GM10266 (cell line): ENCODE results near the gene MAJIN.
A peak's percentile ranks its signal among the peaks of the same experiment; 100 is the strongest.
"Not testable (repeated sequence)": the region's sequence is repeated elsewhere in the genome, so short reads cannot be mapped to it uniquely, and the experiment has no call there.

Experiments used
- DNase-seq: peaks from one replicate; pipeline ENCODE4 v3.0.0; 2012; ENCODE audit errors: extremely low spot score
- TF ChIP-seq, protein P1 (sequence below): IDR thresholded peaks from 2 replicates; pipeline ENCODE4 v1.5.1; 2012; ENCODE audit warnings: mild to moderate bottlenecking, low read depth; ENCODE audit not compliant: control insufficient read depth, insufficient read depth; ENCODE audit errors: missing control alignments

MAJIN gene

GRCh38 chr11:65013888-65014725 is 42.2 kb upstream of the MAJIN start, which contains the start of gene ARL2:
Gene ARL2, plus strand, starts transcription at chr11:65014160. Its CDS starts 48 bp downstream, at chr11:65014208.
- peak; percentile 97 for DNase-seq
- TF ChIP-seq, protein P1, sequence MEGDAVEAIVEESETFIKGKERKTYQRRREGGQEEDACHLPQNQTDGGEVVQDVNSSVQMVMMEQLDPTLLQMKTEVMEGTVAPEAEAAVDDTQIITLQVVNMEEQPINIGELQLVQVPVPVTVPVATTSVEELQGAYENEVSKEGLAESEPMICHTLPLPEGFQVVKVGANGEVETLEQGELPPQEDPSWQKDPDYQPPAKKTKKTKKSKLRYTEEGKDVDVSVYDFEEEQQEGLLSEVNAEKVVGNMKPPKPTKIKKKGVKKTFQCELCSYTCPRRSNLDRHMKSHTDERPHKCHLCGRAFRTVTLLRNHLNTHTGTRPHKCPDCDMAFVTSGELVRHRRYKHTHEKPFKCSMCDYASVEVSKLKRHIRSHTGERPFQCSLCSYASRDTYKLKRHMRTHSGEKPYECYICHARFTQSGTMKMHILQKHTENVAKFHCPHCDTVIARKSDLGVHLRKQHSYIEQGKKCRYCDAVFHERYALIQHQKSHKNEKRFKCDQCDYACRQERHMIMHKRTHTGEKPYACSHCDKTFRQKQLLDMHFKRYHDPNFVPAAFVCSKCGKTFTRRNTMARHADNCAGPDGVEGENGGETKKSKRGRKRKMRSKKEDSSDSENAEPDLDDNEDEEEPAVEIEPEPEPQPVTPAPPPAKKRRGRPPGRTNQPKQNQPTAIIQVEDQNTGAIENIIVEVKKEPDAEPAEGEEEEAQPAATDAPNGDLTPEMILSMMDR = peak; percentile 85

DNA sequence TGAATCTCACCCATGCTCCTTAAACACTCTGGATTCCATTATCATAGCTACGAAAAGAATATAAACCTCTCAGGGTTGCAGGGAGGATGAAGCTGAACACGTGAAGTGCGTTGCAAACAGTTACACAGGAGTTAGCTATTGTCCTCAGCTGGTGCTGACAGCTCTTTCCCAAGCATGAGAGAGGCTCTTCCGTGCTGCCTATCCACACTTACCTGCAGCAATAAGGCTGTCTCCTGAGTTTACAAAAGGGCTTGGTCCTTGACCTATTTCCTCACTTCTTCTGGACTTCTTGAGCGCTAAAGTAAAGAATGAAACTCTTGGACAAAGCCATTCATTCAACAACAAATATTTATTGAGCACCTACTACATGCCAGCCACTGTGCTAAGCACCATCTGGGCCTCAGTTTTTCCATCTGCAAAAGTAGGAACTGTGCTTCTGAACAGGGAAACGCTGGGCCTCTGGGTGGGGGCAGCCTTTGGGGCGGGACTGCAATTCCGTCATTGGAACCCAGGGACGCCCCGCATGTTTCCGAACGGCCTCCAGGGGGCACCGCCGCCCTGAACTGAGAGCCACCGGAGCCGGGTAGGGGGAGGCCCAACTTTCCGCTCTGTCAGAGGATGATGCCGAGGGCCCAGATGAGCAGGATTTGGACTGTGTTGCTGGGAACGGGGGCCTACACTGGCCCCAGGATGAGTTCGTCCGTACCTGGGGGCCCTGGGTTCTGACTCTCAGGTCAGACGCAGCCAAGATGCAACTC is 41.4 kb upstream of the MAJIN start:
- DNase-seq = peak; percentile 96
- TF ChIP-seq, protein P1 = peak; percentile 93

GRCh38 chr11:65008873-65009272 is 37.0 kb upstream of the MAJIN start:
- no peak for DNase-seq
- TF ChIP-seq, protein P1 = no peak

GRCh38 chr11:65008016-65008415 is 36.1 kb upstream of the MAJIN start:
- TF ChIP-seq, protein P1 = no peak

GRCh38 chr11:65003968-65004367 is 32.1 kb upstream of the MAJIN start:
- not testable (repeated sequence) for DNase-seq

More at GRCh38 chr11:65008016-65008415, 36.1 kb upstream of the MAJIN start:
- DNase-seq = no peak

DNA sequence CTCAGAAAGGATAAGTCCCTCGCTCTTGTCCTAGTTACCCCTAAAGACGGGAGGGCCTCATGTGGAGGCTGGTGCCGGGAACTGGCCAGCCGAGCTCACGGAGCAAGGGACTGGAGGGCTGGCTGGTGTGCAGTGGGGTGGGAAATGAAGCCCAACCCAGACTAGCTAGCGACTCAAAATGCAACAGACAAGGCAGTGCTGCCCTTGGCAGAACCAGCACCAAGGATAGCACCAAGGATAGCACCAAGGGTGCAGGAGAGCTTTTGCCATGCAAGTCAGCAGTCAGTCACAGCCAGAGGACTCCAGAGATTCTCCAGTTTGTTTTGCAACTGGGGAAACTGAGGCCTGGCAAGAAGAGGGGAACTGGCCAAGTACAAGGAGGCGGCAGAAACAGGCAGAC is 31.4 kb upstream of the MAJIN start:
- no peak for DNase-seq
- TF ChIP-seq, protein P1 = no peak

GRCh38 chr11:65002706-65003105 is 30.8 kb upstream of the MAJIN start:
- TF ChIP-seq, protein P1 = no peak
- no peak for DNase-seq
